ENCODE results near the gene FBXW7.

FBXW7 gene

GRCh38 chr4:152430507-152430906 lies 105.4 kb downstream of the FBXW7 start:
- DNase-seq (ENCODE audit: low read depth) = no peak
- no peak overlapping the region for H3K4me3 ChIP-seq (ENCODE audit: low read length)
- TF ChIP-seq CTCF (IDR thresholded peaks at IDR 0.05; ENCODE audit: insufficient read depth, low read depth, low read length, missing control alignments) = no peak

- no peak overlapping the region for H3K4me3 ChIP-seq (ENCODE audit: low read length)
- TF ChIP-seq CTCF (IDR thresholded peaks at IDR 0.05; ENCODE audit: insufficient read depth, low read depth, low read length, missing control alignments) = no peak
- peak; percentile 51 for DNase-seq (ENCODE audit: low read depth)
Measured at GRCh38 chr4:152427981-152428380, 107.9 kb downstream of the FBXW7 start.

GRCh38 chr4:152424977-152425376 lies 110.9 kb downstream of the FBXW7 start:
- TF ChIP-seq CTCF (IDR thresholded peaks at IDR 0.05; ENCODE audit: insufficient read depth, low read depth, low read length, missing control alignments) = no peak

GRCh38 chr4:152424396-152424795 lies 111.5 kb downstream of the FBXW7 start:
- no peak overlapping the region for H3K4me3 ChIP-seq (ENCODE audit: low read length)
- no peak for TF ChIP-seq CTCF (IDR thresholded peaks at IDR 0.05; ENCODE audit: insufficient read depth, low read depth, low read length, missing control alignments)
- DNase-seq (ENCODE audit: low read depth) = no peak

More at GRCh38 chr4:152424977-152425376, 110.9 kb downstream of the FBXW7 start:
- peak; percentile 75 for DNase-seq (ENCODE audit: low read depth)
- no peak overlapping the region for H3K4me3 ChIP-seq (ENCODE audit: low read length)

GRCh38 chr4:152422817-152423320 lies 113.0 kb downstream of the FBXW7 start:
- no peak for TF ChIP-seq CTCF (IDR thresholded peaks at IDR 0.05; ENCODE audit: insufficient read depth, low read depth, low read length, missing control alignments)
- H3K4me3 ChIP-seq (ENCODE audit: low read length) = no peak overlapping the region
- DNase-seq (ENCODE audit: low read depth) = peak; percentile 6

- DNase-seq (ENCODE audit: low read depth) = no peak
- no peak overlapping the region for H3K4me3 ChIP-seq (ENCODE audit: low read length)
- no peak for TF ChIP-seq CTCF (IDR thresholded peaks at IDR 0.05; ENCODE audit: insufficient read depth, low read depth, low read length, missing control alignments)
Measured at GRCh38 chr4:152421576-152421975, 114.3 kb downstream of the FBXW7 start.

- H3K4me3 ChIP-seq (ENCODE audit: low read length) = no peak overlapping the region
- DNase-seq (ENCODE audit: low read depth) = no peak
- no peak for TF ChIP-seq CTCF (IDR thresholded peaks at IDR 0.05; ENCODE audit: insufficient read depth, low read depth, low read length, missing control alignments)
Measured at GRCh38 chr4:152419809-152420208, 116.1 kb downstream of the FBXW7 start.

Measured in epithelial cell of esophagus (primary cell).